A673 (cell line): Measurements from ENCODE around the gene GPRC5C.

Source experiments
- CTCF ChIP-seq: fragments of 300-800, 200-600 bp; sonication (generic); conservative IDR thresholded peaks from 2 replicates; pipeline ENCODE4 v1.5.1; 2017; ENCODE audit warnings: low read depth, mild to moderate bottlenecking, antibody characterized with exemption, low read length, moderate library complexity, mixed read lengths
- EZH2 ChIP-seq: fragments of 200-600 bp; sonication (generic); IDR thresholded peaks from 2 replicates; pipeline ENCODE4 v1.6.1; 2017; ENCODE audit warnings: borderline replicate concordance, low read depth, mild to moderate bottlenecking, mixed read lengths, antibody characterized with exemption, low read length; ENCODE audit not compliant: poor library complexity, severe bottlenecking

GRCh38 chr17:74410001-74410443 lies 21.9 kb upstream of the GPRC5C start:
- no peak for TF ChIP-seq CTCF
- no peak for TF ChIP-seq EZH2
